Loucy (cell line): ENCODE data around the gene GRM7.

Experiments
- CTCF ChIP-seq: fragments of 200-600 bp; sonication (generic); conservative IDR thresholded peaks from 2 replicates; pipeline ENCODE4 v1.5.1; 2014; ENCODE audit warnings: mild to moderate bottlenecking, antibody characterized with exemption, low read length
- EZH2phosphoT487 ChIP-seq: fragments of 200-600 bp; IDR thresholded peaks from 2 replicates; pipeline ENCODE4 v1.6.1; 2018; ENCODE audit warnings: antibody characterized with exemption, mild to moderate bottlenecking, moderate library complexity, borderline replicate concordance

- TF ChIP-seq EZH2phosphoT487 (no peak), CTCF (no peak)
Observed at GRCh38 chr3:7577513-7577912, 716.6 kb downstream of the GRM7 start.
